GM19043 (cell line): Measurements from ENCODE around the gene ATP13A5.

Experiments
- ATAC-seq: cut with Tn5 transposase; IDR thresholded peaks from one replicate; pipeline ENCODE4 v1.9.1; 2021; ENCODE audit warnings: low read depth; ENCODE audit not compliant: unreplicated experiment

ATP13A5 gene

GRCh38 chr3:193347521-193348501 is 30.7 kb downstream of the ATP13A5 start:
- ATAC-seq = no peak

- ATAC-seq = no peak
These were observed 32.3 kb downstream of the ATP13A5 start for GRCh38 chr3:193346259-193346658.

GRCh38 chr3:193345431-193345830 is 33.1 kb downstream of the ATP13A5 start:
- ATAC-seq = no peak

GRCh38 chr3:193344486-193344885 is 34.1 kb downstream of the ATP13A5 start:
- no peak for ATAC-seq

- ATAC-seq = no peak
These were observed 34.8 kb downstream of the ATP13A5 start for GRCh38 chr3:193343726-193344222.

GRCh38 chr3:193342551-193342950 is 36.0 kb downstream of the ATP13A5 start:
- ATAC-seq = no peak

- no peak for ATAC-seq
These were observed 43.5 kb downstream of the ATP13A5 start for GRCh38 chr3:193335031-193335430.

- no peak for ATAC-seq
These were observed 45.3 kb downstream of the ATP13A5 start for GRCh38 chr3:193333229-193333628.

- no peak for ATAC-seq
These were observed 47.9 kb downstream of the ATP13A5 start for GRCh38 chr3:193330555-193331204.

- ATAC-seq = no peak
These were observed 60.8 kb downstream of the ATP13A5 start for GRCh38 chr3:193317682-193318300.

GRCh38 chr3:193314161-193314560 is 64.4 kb downstream of the ATP13A5 start:
- no peak for ATAC-seq

GRCh38 chr3:193313061-193313958 is 65.2 kb downstream of the ATP13A5 start:
- no peak for ATAC-seq

- no peak for ATAC-seq
These were observed 67.4 kb downstream of the ATP13A5 start for GRCh38 chr3:193310914-193311723.

GRCh38 chr3:193305356-193305755 is 73.2 kb downstream of the ATP13A5 start:
- ATAC-seq = no peak

GRCh38 chr3:193301433-193301832 is 77.1 kb downstream of the ATP13A5 start:
- ATAC-seq = no peak

- no peak for ATAC-seq
These were observed 81.1 kb downstream of the ATP13A5 start for GRCh38 chr3:193297421-193297820.

- no peak for ATAC-seq
These were observed 82.6 kb downstream of the ATP13A5 start for GRCh38 chr3:193295985-193296384.

GRCh38 chr3:193292386-193292785 is 86.2 kb downstream of the ATP13A5 start:
- no peak for ATAC-seq

- ATAC-seq = no peak
These were observed 107.3 kb downstream of the ATP13A5 start for GRCh38 chr3:193271101-193271840.
